Measurements from ENCODE around the gene DPH7. TPM values are rescaled to one million over a fixed set of nuclear protein-coding genes. Genes with fewer than 3 reads are reported as not detected.
"Not testable (repeated sequence)": the region's sequence is repeated elsewhere in the genome, so short reads cannot be mapped to it uniquely, and the experiment has no call there.

Gene DPH7
- total RNA-seq, 2 experiments from 2014 or later: 31.7 to 33.7 TPM

DNA sequence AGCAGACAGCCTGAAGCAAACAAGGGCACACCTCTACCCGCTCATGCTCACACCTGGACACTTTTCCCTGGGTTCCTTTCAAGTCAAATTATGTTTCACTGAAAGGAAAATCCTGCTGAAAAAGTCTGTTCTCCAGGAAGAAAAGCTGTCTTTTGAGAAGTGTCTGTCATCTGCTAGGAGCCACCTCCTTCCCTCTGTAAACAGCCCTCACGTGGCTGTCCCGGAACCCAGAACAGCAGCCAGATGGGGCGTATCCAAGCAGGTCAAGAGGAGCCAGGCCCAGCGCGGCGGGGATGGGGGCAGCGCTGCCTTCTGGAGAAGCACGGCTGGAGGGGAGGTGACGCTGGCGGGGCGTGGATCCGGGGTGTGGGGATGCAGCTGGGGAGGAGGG, 28.5 kb downstream of the DPH7 start, which contains the start of gene PNPLA7:
Gene PNPLA7 (minus strand): TSS at position 172 of the 391 bp plus-strand sequence. CDS start 205 bp downstream, outside the sequence.
- Mint-ChIP-seq H3K4me3 (peak within 1 kb of the TSS; percentile 80), H3K4me1 (peaks cover 18% of the 10 kb centered on the region), H3K36me3 (peaks cover 10% of the 10 kb centered on the region), H3K27ac (peak within 1 kb of the TSS; percentile 54), H3K9me3 (no peaks in the 10 kb centered on the region), H3K27me3 (no peaks in the 10 kb centered on the region)
- DNase-seq: peak; percentile 45

- H3K9me3 Mint-ChIP-seq: no peaks in the 10 kb centered on the region
- H3K27me3 Mint-ChIP-seq: no peaks in the 10 kb centered on the region
- H3K4me1 Mint-ChIP-seq: peaks cover 14% of the 10 kb centered on the region
- no peak overlapping the region for H3K27ac Mint-ChIP-seq
- H3K4me3 Mint-ChIP-seq: no peak overlapping the region
- H3K36me3 Mint-ChIP-seq: peaks cover 7% of the 10 kb centered on the region
- no peak for DNase-seq
These were observed 30.8 kb downstream of the DPH7 start for GRCh38 chr9:137547687-137548543.

DNA sequence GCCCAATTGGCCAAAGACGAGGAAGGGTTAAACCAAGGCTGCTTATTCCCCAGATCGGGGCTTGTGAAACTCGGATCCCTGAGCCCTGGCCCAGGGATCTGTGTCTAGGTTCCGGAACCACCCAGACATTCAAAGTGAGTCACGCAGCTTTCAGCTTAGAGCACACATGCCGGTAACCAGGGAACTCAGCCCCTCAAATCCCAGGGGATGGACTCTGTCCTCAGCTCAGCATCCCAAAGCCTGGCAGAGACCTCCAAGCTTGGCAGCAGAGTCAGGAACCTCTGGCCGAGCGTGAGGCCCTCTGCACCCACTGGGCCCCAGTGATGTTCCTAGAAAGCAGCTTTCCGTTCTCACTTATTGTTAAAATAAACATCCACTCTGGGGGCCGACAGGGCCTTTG, 33.6 kb downstream of the DPH7 start:
- Mint-ChIP-seq H3K36me3 (no peaks in the 10 kb centered on the region), H3K27me3 (no peaks in the 10 kb centered on the region), H3K9me3 (no peaks in the 10 kb centered on the region), H3K27ac (no peak overlapping the region), H3K4me3 (no peak overlapping the region), H3K4me1 (peaks cover 5% of the 10 kb centered on the region)
- DNase-seq: no peak

GRCh38 chr9:137544176-137544760, 34.5 kb downstream of the DPH7 start:
- H3K27me3 Mint-ChIP-seq: no peaks in the 10 kb centered on the region
- H3K27ac Mint-ChIP-seq: no peak overlapping the region
- H3K36me3 Mint-ChIP-seq: no peaks in the 10 kb centered on the region
- no peaks in the 10 kb centered on the region for H3K4me1 Mint-ChIP-seq
- H3K9me3 Mint-ChIP-seq: no peaks in the 10 kb centered on the region
- H3K4me3 Mint-ChIP-seq: no peak overlapping the region
- DNase-seq: no peak

DNA sequence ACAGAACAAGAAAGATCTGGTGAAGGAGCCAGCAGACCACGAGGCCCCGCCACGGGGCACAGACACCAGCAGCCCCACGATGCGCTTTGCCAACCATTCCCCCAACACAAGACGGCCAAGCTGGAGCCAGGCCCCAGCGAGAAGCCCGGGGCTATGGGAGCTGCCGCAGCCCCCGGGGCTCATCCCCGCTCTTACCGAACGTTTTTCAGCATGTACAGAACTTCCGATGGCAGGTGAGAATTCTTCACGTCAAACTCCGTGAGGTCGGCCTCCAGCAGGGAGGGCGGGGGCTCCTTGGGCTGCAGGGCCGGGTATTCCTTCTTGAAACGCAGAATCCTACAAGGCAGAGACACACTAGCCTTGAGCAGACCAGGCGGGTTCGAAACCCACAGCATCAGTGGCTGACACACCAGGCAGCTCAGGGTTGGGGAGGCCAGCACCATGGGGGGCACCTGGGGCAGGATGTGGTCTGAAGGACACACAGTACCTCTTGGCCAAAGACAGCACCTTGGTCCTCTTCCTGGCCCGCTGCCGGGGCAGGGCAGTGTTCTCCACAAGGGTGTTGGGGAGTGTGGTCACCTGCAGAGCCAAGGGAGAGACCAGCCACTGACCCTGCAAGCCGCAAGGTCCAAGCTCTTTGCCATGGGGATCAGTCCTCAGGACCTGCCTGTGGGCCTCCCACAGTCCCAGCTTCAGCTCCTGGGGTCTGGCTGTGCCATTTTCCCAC, 35.3 kb downstream of the DPH7 start:
- no peaks in the 10 kb centered on the region for H3K36me3 Mint-ChIP-seq
- H3K4me3 Mint-ChIP-seq: no peak overlapping the region
- no peaks in the 10 kb centered on the region for H3K4me1 Mint-ChIP-seq

DNA sequence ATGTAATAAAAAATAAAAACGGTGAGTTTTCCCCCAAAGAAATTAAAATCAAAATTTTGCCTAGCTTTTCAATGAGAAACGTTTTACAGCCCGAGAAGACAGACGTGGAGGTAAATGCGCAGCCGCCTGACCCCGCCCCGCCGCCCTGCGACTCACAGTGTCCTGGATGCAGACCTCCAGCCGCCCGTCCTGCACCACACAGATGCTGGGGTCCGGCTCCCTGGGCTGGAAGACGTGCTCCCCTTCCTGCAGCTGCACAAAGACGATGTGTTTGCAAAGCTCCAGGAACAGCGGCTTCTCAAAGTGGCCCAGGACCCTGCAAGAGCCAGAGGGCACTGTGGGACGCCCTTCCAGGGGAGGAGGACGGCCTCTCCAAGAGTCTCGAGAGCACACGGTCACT, 36.2 kb downstream of the DPH7 start:
- Mint-ChIP-seq H3K4me3 (no peak overlapping the region), H3K27me3 (no peaks in the 10 kb centered on the region)

More for the DNA sequence above, 35.3 kb downstream of the DPH7 start:
- DNase-seq: no peak
- no peaks in the 10 kb centered on the region for H3K27me3 Mint-ChIP-seq
- H3K27ac Mint-ChIP-seq: no peak overlapping the region
- H3K9me3 Mint-ChIP-seq: no peaks in the 10 kb centered on the region

GRCh38 chr9:137540536-137540935, 38.2 kb downstream of the DPH7 start:
- no peak overlapping the region for H3K4me3 Mint-ChIP-seq
- H3K4me1 Mint-ChIP-seq: peaks cover 12% of the 10 kb centered on the region
- no peak overlapping the region for H3K27ac Mint-ChIP-seq
- peaks cover 10% of the 10 kb centered on the region for H3K9me3 Mint-ChIP-seq
- DNase-seq: no peak
- H3K36me3 Mint-ChIP-seq: peaks cover 12% of the 10 kb centered on the region
- H3K27me3 Mint-ChIP-seq: no peaks in the 10 kb centered on the region

More for the DNA sequence above, 36.2 kb downstream of the DPH7 start:
- no peaks in the 10 kb centered on the region for H3K36me3 Mint-ChIP-seq
- DNase-seq: no peak
- H3K9me3 Mint-ChIP-seq: no peaks in the 10 kb centered on the region
- no peaks in the 10 kb centered on the region for H3K4me1 Mint-ChIP-seq
- H3K27ac Mint-ChIP-seq: no peak overlapping the region

- peaks cover 19% of the 10 kb centered on the region for H3K36me3 Mint-ChIP-seq
- no peak overlapping the region for H3K4me3 Mint-ChIP-seq
- H3K4me1 Mint-ChIP-seq: peaks cover 22% of the 10 kb centered on the region
- H3K27ac Mint-ChIP-seq: no peak overlapping the region
- H3K27me3 Mint-ChIP-seq: no peaks in the 10 kb centered on the region
- DNase-seq: no peak
- peaks cover 13% of the 10 kb centered on the region for H3K9me3 Mint-ChIP-seq
These were observed 40.7 kb downstream of the DPH7 start for GRCh38 chr9:137538058-137538457.

DNA sequence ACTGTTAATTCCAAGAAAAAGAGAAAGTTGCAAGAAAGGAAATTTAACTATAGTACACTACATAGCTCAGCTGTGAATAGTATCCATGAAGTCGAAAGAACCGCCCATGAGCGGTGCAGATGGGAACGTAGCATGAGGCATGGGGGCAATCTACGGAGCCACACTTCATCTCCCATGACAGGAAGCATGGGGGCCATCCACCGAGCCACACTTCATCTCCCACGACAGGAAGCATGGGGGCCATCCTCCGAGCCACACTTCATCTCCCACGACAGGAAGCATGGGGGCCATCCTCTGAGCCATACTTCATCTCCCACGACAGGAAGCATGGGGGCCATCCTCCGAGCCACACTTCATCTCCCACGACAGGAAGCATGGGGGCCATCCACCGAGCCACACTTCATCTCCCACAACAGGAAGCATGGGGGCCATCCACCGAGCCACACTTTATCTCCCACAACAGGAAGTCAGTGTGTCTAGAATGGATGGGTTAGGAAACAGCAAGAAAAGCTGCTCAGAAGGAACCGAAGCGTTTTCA, 42.1 kb downstream of the DPH7 start:
- H3K9me3 Mint-ChIP-seq: peaks cover 13% of the 10 kb centered on the region
- peak overlapping the region; percentile 86 for H3K27ac Mint-ChIP-seq
- not testable (repeated sequence) for H3K4me3 Mint-ChIP-seq, DNase-seq, H3K27me3 Mint-ChIP-seq
- peaks cover 19% of the 10 kb centered on the region for H3K36me3 Mint-ChIP-seq
- peaks cover 22% of the 10 kb centered on the region for H3K4me1 Mint-ChIP-seq

DNA sequence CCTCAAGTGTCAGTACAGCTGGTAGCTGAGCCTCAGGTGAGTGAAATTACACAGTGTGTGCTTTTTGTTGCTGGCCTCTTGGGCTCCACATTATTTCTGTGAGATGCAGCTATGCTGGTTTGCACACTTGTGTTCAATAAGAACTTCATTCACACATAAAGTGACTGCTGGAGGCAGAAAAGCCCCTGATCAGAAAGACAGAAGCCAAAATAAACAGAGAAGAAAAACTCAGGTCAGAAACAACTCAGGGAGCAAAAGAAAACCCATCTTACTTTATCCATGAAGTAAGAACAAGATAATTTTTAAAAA, 43.7 kb downstream of the DPH7 start:
- Mint-ChIP-seq H3K4me1 (peaks cover 26% of the 10 kb centered on the region), H3K9me3 (peaks cover 13% of the 10 kb centered on the region), H3K27ac (peak overlapping the region; percentile 29), H3K36me3 (peaks cover 19% of the 10 kb centered on the region), H3K27me3 (no peaks in the 10 kb centered on the region), H3K4me3 (no peak overlapping the region)
- DNase-seq: no peak

DNA sequence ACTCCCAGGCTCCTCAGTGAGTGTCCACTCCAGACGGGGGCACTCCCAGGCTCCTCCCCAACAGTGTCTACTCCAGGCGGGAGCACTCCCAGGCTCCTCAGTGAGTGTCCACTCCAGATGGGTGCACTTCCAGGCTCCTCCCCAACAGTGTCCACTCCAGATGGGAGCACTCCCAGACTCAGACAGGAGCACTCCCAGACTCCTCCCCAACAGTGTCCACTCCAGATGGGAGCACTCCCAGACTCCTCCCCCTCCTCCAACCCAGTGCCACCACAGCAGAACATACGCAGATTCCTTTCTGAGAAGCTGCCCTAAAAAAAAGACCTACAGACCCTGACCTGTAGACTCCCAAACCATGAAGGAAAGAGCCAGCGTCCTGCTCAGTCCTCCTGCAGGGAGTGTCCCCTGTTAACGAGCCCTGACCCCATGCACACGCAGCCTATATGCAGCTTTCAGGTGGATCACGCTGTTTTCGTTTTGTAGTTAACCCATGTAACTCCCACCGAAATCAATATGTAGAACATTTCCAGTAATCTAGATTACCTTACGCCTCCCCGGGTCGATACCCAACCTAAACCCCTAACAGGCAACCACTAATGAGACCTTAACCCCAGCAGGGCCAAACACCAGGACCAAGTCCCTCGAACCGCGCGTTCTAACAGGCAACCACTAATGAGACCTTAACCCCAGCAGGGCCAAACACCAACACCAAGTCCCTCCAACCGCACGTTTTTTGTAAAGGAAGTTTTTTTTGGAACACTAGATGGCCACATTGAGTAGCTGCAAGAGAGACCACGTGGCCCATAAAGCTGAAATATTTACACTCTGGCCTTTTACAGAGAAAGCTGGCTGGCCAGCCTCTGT, 44.2 kb downstream of the DPH7 start:
- Mint-ChIP-seq H3K4me3 (no peak overlapping the region), H3K4me1 (peaks cover 26% of the 10 kb centered on the region), H3K9me3 (peaks cover 13% of the 10 kb centered on the region), H3K36me3 (peaks cover 19% of the 10 kb centered on the region), H3K27ac (peak overlapping the region; percentile 29), H3K27me3 (no peaks in the 10 kb centered on the region)
- peak; percentile 12 for DNase-seq

GRCh38 chr9:137532891-137533468, 45.7 kb downstream of the DPH7 start:
- H3K27me3 Mint-ChIP-seq, H3K4me3 Mint-ChIP-seq, DNase-seq, H3K27ac Mint-ChIP-seq: not testable (repeated sequence)
- Mint-ChIP-seq H3K36me3 (peaks cover 19% of the 10 kb centered on the region), H3K9me3 (peaks cover 13% of the 10 kb centered on the region), H3K4me1 (peaks cover 31% of the 10 kb centered on the region)

DNA sequence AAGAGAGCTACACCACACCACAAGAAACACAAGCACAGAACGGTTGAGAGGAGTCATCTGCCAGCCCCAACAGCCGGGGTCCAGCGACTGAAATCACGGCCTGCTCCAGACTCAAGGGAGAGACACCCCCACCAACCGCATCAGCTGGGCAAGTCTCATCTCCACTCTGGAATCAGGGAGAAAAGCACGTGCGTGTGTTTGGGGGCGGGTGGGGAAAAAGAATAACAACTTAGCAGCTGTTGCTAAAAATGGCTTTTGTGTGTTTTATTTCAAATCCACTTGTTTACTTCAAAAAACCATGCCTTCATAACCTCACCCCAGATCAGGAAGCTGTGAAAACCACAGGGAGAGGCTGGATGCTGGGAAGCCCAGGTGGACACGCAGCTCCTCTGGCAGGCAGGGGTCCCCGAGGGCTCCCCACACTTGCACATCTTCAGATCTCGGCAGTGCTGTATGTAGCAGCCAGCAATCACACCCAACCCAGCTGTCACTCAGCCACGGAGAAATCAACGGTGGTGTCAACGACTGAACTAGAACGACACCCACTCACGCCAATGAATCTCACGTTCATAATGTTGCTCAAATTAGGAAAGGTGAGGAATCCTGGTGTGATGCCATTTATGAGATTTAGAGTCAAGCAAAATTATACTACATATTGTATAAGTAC, 47.5 kb downstream of the DPH7 start:
- H3K27ac Mint-ChIP-seq: no peak overlapping the region

DNA sequence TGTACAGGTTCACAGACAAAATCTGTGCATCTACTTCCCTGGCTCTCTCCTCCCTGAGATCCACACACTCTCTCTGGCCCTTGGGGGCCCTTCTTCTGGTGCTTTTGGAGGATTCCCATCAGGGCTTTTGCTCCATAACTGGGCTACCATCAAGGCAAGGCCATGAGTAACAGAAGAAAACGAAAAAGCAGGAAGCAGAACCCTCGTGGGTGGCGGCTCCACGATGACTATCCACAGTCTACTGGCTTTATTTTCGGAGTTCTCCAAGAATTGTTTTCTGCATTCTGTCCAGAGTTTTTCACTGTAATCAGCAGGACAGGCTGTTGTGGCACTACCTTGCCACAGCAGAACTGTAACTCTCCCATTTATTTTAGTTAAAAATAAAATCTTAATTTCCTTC, 48.4 kb downstream of the DPH7 start:
- H3K27ac Mint-ChIP-seq: no peak overlapping the region
- H3K9me3 Mint-ChIP-seq: peaks cover 3% of the 10 kb centered on the region
- peaks cover 6% of the 10 kb centered on the region for H3K36me3 Mint-ChIP-seq
- no peak for DNase-seq
- peaks cover 20% of the 10 kb centered on the region for H3K4me1 Mint-ChIP-seq
- H3K27me3 Mint-ChIP-seq: no peaks in the 10 kb centered on the region
- H3K4me3 Mint-ChIP-seq: no peak overlapping the region

More for the DNA sequence above, 47.5 kb downstream of the DPH7 start:
- H3K4me3 Mint-ChIP-seq: no peak overlapping the region
- H3K27me3 Mint-ChIP-seq: no peaks in the 10 kb centered on the region
- DNase-seq: no peak
- peaks cover 21% of the 10 kb centered on the region for H3K4me1 Mint-ChIP-seq
- H3K36me3 Mint-ChIP-seq: peaks cover 9% of the 10 kb centered on the region
- H3K9me3 Mint-ChIP-seq: peaks cover 5% of the 10 kb centered on the region

Data from activated naive CD8-positive, alpha-beta T cell treated with anti-CD3 and anti-CD28 coated beads for 36 hours (primary cell).